PC-3 (cell line): Measurements from ENCODE around the gene ZNF3.

Experiments used
- EZH2 ChIP-seq: fragments of 300-600 bp; sonication (generic); IDR thresholded peaks from one replicate; pipeline ENCODE4 v1.6.1; 2017; ENCODE audit warnings: antibody characterized with exemption, mild to moderate bottlenecking, low read length; ENCODE audit not compliant: unreplicated experiment
- EZH2phosphoT487 ChIP-seq: fragments of 300-600 bp; sonication (generic); IDR thresholded peaks from 2 replicates; pipeline ENCODE4 v1.6.1; 2018; ENCODE audit warnings: mild to moderate bottlenecking, antibody characterized with exemption, low read length, borderline replicate concordance
- TF ChIP-seq, protein P1 (sequence below): fragments of 300-600 bp; sonication (generic); conservative IDR thresholded peaks from 2 replicates; pipeline ENCODE4 v1.5.1; 2017; ENCODE audit warnings: antibody characterized with exemption, low read depth, mild to moderate bottlenecking, low read length

DNA sequence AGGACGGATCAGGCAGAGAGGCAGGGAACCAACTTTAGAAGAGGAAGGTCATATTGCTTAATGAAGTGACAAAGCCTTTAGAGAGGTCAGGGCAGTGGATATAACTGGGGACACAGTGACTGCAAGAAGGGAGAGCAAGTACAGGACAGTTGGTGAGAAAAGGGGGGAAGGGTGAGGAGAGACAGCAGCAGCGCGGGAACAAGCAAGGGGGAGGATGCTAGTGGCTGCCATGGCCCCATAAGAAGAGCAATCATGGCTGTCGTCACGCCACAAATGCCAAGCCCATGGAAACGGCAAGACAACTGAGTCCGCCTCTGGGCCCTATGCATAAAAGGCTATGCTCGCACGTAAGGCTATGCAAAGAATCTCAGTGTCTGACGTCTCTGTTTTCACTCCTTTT is 9.1 kb downstream of the ZNF3 start:
- TF ChIP-seq, protein P1, sequence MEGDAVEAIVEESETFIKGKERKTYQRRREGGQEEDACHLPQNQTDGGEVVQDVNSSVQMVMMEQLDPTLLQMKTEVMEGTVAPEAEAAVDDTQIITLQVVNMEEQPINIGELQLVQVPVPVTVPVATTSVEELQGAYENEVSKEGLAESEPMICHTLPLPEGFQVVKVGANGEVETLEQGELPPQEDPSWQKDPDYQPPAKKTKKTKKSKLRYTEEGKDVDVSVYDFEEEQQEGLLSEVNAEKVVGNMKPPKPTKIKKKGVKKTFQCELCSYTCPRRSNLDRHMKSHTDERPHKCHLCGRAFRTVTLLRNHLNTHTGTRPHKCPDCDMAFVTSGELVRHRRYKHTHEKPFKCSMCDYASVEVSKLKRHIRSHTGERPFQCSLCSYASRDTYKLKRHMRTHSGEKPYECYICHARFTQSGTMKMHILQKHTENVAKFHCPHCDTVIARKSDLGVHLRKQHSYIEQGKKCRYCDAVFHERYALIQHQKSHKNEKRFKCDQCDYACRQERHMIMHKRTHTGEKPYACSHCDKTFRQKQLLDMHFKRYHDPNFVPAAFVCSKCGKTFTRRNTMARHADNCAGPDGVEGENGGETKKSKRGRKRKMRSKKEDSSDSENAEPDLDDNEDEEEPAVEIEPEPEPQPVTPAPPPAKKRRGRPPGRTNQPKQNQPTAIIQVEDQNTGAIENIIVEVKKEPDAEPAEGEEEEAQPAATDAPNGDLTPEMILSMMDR: no peak
- TF ChIP-seq EZH2: no peak
- TF ChIP-seq EZH2phosphoT487: no peak
